DMS79 treated with DMSO at 0.1 percent for 48 hours (cell line): ENCODE results near the gene NANP.
"Not testable (repeated sequence)": the region's sequence is repeated elsewhere in the genome, so short reads cannot be mapped to it uniquely, and the experiment has no call there.

ENCODE experiments used
- DNase-seq: peaks from one replicate; lab custom pipeline; 2025; lab: John Stamatoyannopoulos, UW

The NANP gene

DNA sequence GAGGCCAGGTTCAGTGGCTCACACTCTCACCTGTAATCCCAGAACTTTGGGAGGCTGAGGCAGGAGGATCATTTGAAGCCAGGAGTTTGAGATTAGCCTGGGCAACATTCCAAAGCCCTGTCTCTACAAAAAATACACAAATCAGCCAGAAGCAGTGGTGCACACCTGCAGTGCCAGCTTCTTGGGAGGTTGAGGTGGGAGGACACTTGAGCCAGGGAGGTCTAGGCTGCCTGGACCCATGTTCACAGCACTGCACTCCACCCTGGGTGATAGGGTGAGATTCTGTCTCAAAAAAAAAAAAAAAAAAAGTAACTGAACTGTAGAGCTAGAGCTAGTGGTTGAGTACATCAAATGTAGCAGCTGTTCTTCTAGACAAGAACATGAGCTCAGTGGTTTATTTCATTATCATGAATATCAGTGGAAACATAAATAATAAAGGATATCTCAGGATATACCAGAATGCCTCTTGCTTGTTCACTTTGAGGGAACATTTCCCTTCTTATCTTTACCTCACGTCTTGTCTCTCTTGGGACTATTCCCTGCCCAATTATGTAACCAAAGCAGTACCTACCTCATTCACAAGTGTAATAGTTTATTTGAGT is 17.6 kb downstream of the NANP start:
- no peak for DNase-seq

DNA sequence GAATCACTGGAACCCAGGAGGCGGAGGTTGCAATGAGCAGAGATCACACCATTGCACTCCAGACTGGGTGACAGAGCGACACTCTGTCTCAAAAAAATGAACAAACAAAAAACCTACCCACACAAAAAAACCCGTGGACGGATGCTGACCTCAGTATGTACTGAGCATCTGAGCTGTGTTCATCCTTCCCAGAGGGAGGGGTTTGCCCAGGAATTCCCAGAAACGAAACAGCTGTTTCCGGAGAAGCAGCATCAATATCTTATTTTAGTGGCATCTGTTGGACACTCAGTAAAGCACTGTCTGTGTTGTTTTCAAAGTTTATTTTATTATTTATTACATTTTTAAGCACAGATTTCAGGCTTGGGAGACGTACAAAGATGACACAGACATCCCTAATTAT is 18.7 kb downstream of the NANP start:
- DNase-seq, result no peak

DNA sequence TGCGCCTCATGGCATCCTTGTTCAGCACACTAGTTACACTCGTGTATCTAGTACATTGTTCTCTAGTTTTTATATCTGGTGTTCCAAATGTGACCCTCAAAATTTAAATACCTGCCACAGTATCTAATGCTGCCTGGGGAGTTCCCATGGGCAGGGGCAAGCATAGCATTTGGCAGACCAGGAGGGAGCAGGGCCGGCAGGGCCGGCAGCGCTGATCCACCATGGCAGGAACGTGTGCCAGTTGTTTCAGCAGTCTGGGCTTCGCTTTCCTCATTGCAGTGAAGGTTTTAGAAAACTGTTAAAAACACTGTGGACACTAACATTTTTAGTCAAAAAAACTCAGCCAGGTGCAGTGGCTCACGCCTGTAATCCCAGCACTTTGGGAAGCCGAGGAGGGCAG is 19.2 kb downstream of the NANP start:
- DNase-seq, result no peak

DNA sequence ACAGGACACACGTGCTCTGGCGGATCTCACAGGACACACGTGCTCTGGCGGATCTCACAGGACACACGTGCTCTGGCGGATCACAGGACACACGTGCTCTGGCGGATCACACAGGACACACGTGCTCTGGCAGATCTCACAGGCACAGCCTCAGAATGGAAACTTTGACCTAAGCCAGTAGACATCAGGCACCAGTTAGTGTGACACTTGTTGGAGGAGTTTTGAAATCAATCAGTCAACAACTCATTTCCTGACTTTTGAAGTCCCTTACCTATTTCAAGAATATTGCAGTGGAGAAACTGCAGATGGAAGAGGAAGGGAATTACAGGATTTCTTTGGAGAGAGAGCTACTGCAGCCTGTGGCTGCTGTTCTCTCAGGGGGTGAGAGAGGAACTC is 20.9 kb downstream of the NANP start:
- not testable (repeated sequence) for DNase-seq

DNA sequence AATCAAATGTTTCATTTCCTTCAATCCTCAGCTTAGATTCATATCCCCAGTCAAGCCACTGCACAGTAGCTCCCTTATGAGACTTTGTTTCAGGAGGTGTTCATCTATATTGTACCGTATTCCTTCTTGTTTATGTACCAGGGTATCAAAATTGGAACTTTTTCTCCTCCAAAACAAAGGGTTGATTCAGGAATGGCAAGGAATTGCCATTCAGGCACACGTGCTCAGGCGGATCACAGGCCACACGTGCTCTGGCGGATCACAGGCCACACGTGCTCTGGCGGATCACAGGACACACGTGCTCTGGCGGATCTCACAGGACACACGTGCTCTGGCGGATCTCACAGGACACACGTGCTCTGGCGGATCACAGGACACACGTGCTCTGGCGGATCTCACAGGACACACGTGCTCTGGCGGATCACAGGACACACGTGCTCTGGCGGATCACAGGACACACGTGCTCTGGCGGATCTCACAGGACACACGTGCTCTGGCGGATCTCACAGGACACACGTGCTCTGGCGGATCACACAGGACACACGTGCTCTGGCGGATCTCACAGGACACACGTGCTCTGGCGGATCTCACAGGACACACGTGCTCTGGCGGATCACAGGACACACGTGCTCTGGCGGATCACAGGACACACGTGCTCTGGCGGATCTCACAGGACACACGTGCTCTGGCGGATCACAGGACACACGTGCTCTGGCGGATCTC is 21.5 kb downstream of the NANP start:
- DNase-seq, result not testable (repeated sequence)

DNA sequence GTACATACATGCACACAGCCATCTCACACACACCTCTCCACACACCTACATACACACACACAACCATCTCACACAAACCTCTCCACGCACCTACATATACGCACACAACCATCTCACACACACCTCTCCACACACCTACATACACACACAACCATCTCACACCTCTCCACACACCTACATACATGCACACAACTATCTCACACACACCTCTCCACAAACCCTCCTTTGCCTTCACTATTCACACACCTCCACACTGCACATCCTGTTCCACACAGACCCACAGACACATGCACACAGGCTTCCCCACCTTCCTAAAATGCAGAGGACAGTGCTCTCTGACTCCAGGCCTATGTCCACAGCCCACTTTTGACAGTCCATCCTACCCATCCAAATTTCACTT is 22.2 kb downstream of the NANP start:
- no peak for DNase-seq

DNA sequence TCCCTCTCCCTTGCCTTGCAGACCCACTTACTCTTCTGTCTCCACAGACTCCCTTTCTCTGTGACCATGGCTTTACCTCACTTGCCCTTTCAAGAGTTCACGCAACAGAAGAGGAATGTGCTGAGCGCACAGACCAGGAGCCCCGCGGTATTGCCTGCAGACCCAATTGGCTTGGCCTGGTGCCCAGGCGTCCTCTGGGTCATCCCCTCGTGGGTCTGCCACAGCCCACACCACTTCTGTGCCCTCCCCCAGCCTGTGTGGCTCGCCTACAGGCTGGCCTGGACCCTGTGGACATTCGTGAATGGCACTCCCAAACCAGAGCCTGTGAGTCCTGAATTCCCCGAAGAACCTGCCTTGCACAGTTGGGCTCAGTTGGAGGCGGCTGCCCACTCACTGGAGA is 23.2 kb downstream of the NANP start:
- no peak for DNase-seq

DNA sequence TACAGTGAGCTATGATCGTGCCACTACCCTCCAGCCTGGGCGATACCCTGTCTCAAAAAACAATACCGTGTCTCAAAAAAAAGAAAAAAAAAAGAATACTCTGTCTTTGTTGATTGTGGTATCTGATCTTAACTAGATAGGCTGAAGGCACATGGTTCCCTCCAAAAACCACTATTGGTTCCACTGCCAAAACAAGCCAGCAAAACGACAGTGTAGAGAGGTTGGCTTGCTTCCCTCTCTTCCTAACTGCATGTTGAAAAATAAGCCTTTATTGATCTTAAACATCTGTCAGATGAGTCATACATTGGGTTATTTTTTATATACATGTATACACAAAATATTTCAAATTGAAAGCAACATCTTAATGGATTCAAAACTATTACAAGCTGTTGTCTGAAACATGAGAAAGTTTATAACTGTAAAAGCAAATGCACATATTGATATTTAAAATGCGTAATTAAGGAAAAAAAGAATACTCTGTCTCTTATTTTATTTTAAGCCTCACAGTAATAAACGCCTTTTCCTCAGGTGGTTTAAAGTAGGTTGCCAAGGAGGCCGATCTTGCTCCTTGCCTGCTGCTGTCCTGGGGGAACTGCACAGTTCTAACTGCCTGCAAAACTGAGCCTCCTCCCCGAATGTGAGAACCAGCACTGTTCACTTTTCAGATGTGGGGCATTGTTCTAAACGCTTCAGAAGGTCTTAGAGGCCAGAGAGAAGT is 31.5 kb downstream of the NANP start:
- DNase-seq, result no peak

DNA sequence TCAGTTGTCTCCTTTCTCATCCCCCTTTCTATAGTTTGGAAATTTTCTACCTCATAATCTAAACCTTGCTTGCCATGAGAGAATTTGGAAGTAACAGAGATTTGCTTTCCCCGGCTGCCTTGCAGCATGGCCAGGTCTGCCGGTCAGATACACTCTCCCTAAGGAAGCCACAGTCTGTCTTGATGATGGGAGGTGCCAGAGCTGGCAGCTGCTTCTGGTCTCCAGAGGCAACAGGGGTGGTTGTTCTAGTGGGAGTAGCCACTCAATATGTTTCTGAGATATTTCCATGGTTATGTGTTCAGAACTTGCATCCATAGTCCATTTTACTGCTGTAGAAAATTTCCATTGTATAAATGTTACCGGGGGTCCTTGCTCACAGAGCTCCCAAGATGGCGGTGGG is 33.0 kb downstream of the NANP start:
- DNase-seq, result not testable (repeated sequence)

DNA sequence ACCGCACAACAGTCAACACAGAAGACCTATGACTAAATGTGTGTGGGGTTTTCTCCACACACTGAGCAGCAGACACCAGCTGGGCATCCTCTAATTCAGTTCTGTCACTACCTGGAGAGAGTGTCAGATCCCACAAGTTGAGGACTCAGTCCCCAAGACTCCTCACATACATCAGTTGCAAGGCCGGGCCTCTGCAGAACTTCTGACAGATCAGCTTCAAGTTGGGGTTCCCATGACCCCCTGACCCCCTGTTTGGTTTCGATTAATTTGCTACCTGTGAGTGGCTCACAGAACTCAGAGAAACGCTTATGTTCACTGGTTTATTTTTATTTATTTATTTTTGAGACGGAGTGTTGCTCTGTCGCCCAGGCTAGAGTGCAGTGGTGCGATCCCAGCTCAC is 35.3 kb downstream of the NANP start:
- no peak for DNase-seq

DNA sequence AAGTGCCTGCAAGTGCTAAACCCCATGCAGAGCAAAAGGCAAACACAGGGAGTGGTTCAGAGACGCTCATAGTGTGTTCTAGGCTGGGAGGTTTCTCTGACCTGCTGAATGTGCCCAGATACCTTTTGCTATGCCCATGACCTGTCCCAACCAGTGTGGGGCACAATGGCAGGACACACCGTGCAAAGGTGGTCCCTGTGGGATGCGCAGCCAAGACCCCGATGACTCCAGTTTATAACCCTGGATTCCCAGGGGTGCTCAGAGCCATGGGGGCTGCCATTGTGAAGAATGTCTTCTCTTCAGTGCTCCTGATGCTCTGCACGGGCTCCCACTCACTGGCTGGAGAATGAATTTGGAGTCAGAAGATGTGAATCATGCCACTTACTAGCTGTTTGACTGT is 36.3 kb downstream of the NANP start:
- DNase-seq, result no peak

DNA sequence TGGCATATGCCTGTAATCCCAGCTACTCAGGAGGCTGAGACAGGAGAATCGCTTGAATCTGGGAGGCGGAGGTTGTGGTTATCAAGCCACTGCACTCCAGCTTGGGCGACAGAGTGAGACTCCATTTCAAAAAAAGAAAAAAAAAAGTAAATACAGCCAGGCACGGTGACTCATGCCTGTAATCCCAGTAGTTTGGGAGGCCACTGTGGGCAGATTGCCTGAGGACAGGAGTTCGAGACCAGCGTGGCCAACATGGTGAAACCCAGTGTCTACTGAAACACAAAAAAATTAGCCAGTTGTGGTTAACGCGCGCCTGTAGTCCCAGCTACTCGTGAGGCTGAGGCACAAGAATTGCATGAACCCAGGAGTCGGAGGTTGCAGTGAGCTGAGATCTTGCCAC is 36.9 kb downstream of the NANP start:
- DNase-seq, result no peak

DNA sequence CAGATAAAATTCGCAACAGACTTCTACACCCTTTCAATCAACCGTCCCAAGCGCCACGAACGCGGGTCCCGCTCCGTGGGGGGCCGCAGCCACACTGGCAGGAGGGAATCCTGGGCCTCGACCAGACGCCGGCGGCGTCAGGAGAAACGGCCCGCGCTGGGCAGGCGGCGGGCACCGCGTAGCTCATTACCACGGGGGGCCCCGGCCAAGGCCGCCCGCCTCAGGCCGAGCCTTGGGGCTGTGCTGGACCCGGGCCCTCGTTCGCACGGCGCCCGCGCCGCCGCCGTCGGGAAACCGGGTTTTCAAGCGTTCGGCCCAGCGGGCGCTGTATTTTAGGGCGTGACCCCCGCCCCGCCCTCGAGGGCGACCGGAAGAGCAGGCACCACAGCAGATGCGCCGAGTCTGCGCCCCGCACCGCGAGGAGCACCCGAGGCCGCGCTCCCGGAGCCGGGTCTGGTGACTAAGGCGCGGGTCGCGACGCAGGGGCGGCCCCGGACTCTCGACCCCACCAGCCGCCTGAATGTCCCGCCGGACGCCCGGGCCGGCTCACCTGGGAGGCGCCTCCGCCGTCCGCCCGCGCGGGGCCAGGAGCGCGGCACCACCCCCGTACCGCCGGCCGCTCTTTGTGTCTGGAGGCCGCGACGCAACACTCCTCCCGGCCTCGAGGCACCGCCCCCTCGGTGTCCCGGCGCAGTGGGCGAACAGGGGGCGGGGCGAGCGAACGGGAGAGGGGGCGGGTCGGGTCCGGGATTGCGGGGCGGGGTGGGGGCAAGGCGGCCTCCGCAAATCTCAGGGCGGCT is 38.7 kb downstream of the NANP start, which contains the start of gene NINL:
NINL (minus strand) TSS at position 627 of the 800 bp plus-strand sequence. CDS start 58,944 bp downstream, outside the sequence.
- peak; percentile 11 for DNase-seq

DNA sequence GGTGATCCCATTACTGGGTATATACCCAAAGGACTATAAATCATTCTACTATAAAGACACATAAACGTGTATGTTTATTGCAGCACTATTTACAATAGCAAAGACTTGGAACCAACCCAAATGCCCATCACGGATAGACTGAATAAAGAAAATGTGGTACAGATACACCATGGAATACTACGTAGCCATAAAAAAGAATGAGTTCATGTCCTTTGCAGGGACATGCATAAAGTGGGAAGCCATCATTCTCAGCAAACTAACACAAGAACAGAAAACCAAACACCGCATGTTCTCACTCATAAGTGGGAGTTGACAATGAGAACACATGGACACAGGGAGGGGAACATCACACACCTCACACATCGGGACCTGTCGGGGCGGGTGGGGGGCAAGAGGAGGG is 40.2 kb downstream of the NANP start:
- not testable (repeated sequence) for DNase-seq

DNA sequence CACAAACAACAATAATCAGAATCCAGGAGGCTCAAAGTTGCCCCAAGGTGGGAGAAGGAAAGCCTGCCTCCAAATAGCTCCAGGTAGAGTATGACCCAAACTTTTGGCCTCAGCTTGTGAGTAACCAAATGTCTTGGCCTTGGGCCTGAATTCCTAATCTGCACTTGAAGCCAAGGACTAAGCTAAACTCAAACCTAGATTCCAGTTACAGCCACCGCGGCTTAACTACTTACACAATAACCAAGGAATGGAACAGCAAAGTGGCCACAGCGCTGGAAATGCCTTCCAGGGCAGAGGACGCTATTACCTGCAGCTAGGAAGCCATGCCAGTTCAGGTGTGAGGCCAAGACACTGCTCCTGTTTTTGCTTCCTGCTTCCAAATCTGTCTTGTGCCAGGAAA is 43.1 kb downstream of the NANP start:
- peak; percentile 2 for DNase-seq

DNA sequence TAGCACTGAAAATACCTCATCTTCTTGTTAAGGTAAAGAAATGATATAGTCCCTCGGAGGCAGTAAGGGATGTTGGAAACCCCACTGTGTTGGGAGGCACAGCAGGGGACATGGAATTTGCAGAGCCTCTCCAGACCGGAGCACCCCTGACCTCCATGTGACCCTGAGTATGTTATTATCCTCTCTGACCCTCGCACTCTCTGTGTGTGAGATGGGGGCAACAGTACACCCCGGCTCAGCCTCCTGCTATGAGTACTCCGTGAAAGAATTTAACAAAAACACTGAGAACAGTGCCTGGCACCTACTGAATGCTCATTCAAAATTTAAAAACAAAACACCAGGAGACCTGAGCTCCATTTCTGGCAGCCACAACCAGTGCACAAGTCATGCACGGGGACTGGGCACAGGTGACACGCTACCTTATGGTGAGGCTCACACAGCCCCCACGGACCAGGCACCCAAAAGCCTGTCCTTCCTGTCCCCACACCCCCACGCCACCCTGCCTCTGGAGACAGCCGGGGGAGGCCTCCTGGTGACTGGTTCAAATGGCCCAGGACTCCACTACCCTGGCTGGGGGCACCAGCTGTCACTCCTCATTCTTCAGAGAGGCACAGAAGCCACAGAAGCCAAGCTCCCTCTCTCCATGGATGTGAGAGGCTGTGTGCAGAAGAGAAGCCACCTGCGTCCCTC is 44.6 kb downstream of the NANP start:
- peak; percentile 9 for DNase-seq

DNA sequence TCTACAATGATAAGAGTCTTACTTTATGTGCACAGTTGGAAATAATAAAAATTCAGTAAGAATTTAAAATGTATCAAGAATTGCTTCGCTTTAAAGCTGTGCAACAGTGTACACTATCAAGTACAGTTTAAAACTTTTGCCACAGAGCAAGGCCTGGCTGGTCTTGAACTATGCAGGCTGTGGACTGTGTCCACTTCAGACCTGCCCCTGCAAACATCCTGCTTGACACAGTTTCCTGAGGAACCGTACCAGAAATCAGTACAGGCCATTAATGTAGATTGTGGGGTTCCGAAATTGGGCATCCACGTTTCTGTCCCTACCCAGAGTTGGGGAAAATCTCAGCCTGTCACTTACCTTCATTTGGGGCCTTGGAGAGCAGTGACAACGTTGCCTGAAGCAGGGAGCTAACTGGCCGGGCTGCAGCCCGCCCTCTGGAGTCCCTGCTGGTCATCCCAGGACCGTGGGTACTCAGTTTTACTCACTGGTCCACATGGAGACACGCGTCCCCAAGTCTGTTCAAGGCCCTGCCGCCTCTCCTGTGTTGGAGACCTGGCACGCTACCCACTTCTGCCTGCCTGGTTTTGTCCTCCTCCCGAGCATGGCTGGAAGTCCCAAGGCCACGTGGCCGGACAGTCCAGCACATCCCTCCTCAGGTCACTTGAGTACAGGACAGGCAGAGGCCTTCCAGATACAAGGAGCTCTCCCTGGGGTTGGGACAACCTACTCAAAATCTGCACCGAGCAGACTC is 46.9 kb downstream of the NANP start:
- no peak for DNase-seq

DNA sequence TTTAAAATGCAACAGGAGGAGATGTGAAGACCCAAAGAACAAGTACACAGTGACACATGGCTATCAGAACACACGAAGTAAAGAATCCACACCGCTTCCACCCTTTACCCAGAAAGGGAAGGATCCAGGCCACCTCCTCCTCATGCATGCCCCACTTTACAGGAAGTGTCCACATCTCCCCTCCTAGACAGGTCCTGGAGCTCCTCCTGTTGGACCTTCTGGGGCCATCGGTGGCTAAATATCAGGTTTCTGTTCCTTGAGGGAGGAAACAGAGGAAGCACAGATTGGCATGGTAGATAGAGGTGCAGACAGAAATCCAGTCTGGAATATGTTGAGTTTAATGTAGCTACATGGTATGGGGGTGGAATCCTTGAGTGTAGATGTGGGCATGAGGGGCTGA is 49.4 kb downstream of the NANP start:
- no peak for DNase-seq

DNA sequence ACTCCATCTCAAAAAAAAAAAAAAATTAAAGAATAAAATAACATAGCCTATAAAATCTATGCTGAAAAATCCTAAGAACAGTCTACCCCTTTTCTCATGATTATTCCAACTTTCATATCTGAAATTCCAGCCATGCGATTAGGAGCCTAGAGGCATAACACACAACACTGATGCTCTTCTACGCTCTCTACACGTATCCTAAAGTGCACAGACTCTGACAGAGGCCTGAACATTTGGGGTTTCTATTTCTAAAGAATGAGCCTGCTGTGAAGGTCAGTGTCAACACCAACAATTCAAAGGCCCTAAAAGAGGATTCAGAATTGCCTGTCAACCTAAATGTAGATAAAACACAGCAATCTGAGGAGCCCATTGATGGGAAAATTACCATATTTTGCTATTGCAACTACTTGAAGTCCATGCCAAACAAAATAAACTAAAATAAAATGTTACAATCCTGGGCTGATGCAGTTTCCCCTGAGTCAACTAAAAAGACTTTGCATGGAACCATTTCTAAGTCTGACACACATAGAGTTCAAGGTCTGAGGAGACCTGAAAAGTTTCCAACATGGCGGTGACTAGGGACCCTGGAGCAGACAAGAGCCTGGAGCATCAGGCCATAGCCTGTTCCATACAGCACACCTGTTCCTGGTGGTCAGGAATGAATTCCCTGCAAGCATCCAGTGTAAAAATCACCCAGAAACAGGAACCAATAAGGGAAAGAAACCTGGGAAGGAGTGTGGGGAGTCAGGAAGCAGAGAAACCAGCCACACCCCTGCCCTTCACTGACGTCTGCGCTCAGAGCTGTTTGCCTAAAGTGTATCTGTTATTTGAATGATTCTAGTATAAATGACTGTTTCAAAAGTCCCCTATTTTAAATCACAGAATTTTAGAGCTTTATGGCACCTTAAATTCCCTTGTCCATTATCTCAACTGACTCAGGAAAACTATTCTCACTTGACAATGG is 50.2 kb downstream of the NANP start:
- no peak for DNase-seq

DNA sequence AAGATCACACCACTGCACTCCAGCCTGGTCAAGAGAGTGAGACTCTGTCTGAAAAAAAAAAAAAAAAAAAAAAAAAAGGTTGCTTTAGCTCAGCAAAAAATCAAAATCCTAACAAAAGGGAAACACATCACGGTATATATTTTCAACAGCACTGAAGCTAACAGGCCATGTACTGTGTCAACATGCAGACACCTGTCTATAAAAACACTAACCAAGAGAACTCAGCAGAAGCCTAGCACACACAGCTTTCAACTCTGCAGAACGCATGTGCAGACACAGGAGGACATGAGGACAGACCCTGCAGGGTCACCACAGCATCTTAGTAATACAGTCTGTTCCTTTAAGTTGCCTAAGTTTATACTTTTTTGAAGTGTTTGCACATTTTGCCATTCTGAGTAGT is 52.0 kb downstream of the NANP start:
- peak; percentile 32 for DNase-seq
